Caki2 (cell line): Measurements from ENCODE around the gene CBFA2T2. TPM values are rescaled to one million over a fixed set of nuclear protein-coding genes. Genes with fewer than 3 reads are reported as not detected.
"Not testable (repeated sequence)": the region's sequence is repeated elsewhere in the genome, so short reads cannot be mapped to it uniquely, and the experiment has no call there.

Source experiments
- DNase-seq: peaks from one replicate; pipeline ENCODE4 v3.0.0-alpha.2; 2015; ENCODE audit warnings: low read depth
- in situ Hi-C: cut with HindIII; loops from 2 replicates; pipeline ENCODE4 v1.10.0; 2016; ENCODE audit warnings: low sequenced_read_pairs, low pct_unique_long_range_greater_than_20kb, mixed read lengths
- total RNA-seq: library from RNA; depleted of rRNA; stranded (reverse); fragments of >200 nt; shearing (Covaris generic); gene quantifications from 2 replicates; pipeline ENCODE4 v1.2.3, GENCODE V29; 2014; ENCODE audit warnings: low replicate concordance

CBFA2T2 gene
- total RNA-seq, 1 experiment from 2014 or later, result 56.1 TPM

DNA sequence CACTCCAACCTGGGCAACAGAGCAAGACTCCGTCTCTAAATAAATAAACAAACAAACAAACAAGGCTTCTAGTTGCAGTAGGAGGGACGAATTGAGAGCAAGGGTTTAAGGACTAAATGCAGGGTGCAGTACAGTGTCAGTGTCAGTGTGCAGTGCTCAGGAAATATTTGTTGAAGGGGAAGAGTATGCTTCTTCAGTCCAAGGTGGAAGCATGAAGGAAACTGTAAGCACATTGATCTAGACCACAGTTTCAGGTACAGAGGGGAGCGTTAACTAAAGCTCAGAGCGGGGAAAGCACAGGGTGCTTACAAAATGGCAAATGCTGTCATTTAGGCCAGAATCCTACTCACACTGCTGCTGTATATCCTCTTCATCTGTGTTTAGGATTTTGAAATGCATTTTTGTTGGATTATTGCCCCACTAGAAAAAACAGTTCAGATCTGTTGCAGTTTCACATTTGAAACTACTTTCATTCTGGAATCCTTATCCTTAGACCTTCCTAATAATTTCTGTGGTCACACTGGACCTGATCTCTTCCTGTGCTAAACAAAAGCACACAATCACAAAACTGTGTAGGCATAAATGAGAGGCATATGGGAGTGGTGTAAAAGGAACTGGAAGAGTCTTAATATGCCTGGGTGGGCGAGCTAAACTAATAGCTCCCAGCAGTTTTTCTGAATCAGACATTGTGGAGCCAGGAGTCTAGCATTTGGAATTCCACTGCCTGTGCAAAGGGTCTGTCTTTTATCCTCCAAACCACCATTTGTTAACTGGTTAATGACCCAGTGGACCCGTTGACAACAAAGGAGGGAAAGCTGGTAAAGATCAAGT is 41.4 kb downstream of the CBFA2T2 start:
- DNase-seq, result peak; percentile 76

DNA sequence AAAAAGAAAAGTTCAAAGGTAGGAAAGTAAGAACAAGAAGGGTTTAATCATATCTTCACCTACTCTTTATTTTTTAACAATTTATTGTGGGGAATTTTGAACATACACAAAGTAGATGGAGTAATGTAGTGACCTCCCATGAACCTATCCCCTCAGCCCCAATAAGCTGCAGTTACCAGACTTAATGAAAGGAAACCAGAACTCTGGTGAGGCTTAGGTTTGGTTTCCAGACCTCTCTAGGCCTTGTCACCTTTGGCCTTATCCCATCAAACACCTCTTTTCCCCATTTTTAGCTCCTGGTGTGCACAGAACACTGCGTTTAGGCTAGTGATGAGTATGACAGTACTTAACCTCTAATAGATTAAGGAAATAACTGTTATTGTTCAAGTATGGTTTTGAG is 42.0 kb downstream of the CBFA2T2 start:
- in situ Hi-C loops, result no loop called here
- DNase-seq, result no peak

More for the DNA sequence above, 41.4 kb downstream of the CBFA2T2 start:
- in situ Hi-C loops, result no loop called here

DNA sequence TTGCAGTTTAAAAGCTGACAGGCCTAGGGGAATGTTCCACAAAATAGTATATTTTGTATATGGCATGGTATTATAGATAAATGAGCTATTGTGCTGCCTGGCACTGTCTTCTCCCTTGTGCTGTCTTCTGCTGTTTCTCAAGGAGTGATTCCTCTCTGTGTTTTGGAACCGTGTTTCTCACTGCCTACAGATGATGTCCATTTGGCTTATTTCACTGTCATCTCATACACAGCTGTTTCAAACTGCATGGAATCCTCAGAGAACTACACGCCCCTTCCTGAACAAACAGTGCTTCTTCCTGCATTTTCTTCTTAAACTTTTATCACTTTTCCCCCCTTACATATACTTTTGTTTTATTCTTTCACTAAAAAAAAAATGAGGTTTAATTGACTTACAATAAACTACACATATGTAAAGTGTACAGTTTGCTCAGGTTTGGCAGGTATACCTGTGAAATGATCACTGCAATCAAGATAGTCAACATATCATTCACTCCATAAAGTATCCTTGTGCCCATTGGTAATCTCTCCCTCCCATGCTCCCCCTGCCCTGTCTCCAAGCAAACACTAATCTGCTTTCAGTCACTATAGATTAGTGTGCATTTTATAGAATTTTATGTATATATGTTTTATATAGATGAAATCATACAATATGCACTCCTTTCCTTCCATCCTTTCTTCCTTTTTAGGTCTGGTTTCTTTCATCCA is 43.0 kb downstream of the CBFA2T2 start:
- in situ Hi-C loops, result no loop called here
- no peak for DNase-seq

DNA sequence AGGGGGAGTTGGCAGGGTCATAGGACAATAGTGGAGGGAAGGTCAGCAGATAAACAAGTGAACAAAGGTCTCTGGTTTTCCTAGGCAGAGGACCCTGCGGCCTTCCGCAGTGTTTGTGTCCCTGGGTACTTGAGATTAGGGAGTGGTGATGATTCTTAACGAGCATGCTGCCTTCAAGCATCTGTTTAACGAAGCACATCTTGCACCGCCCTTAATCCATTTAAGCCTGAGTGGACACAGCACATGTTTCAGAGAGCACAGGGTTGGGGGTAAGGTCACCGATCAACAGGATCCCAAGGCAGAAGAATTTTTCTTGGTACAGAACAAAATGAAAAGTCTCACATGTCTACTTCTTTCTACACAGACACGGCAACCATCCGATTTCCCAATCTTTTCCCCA is 45.8 kb downstream of the CBFA2T2 start:
- DNase-seq, in situ Hi-C loops: not testable (repeated sequence)

DNA sequence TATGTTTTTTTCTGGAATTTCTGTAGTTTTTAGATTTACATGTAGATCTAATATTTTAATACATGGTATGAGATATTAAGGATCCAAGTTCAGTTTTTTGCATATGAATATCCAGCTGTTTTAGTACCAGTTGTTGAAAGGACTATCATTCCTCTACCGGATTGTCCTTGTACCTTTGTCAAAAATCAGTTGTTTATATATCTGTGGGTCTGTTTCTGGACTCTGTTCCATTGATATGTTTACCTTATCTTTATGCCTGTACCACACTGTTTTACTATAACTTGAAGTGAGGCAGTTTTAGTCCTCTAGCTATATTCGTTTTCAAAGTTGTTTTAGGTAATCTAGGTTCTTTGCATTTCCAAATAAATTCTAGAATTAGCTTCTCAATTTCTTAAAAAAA is 47.7 kb downstream of the CBFA2T2 start:
- in situ Hi-C loops, result no loop called here
- no peak for DNase-seq

- peak; percentile 79 for DNase-seq
- in situ Hi-C loops, result no loop called here
Measured at GRCh38 chr20:33539129-33539528, 49.2 kb downstream of the CBFA2T2 start.

- DNase-seq, result no peak
- in situ Hi-C loops, result no loop called here
Measured at GRCh38 chr20:33540427-33540826, 50.5 kb downstream of the CBFA2T2 start.

GRCh38 chr20:33541074-33541473 is 51.2 kb downstream of the CBFA2T2 start:
- in situ Hi-C loops, result no loop called here
- no peak for DNase-seq

DNA sequence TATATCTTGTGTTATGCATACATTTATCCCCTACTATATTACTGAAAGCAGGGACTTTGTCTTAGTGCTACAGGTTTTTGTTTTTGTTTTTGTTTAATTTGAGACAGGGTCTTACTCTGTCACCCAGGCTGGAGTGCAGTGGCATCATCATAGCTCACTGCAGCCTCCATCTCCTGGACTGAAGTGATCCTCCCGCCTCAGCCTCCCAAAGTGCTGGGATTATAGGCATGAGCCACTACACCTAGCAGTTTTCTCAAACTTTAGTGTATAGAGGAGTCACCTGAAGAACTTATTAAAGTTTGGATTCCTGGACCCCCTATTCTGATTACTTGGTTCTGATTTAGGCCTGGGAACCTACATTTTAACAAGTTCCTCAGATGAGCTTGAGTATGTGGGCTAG is 51.9 kb downstream of the CBFA2T2 start:
- in situ Hi-C loops, result no loop called here
- no peak for DNase-seq

- DNase-seq, result no peak
- in situ Hi-C loops, result no loop called here
Measured at GRCh38 chr20:33545763-33546162, 55.9 kb downstream of the CBFA2T2 start.

DNA sequence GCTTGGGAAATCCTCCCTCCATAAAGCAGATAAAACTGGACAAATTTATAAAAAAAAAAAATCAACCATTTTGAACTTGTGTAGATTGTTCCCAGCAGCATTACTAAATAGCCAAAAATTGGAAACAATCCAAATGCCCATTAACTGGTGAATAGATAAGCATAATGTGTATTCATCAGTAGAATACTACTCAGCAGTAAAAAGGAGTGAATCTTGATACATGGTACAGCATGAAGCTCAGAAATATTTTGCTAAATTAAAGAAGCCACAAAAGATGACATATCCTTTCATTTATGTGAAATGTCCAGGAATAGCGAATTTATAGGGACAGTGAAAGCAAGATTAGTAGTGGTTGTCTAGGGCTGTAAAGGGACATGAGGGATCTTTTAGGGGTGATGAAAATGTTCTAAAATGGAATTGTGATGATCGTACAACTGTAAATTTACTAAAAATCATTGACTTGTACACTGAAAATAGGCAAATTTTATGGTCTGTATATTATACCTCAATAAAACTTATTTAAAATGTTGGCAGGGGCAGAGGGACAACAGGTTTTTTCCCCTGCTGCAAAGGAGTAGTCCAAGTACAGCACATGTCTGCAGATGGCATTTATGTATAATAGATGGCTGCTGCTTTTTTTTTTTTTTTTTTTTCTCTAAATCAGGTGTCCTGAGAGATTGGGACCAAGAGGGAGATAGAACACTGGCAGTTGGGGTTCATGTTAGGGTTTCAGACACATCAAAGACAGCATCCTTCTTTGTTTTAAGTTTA is 59.5 kb downstream of the CBFA2T2 start:
- no peak for DNase-seq
- in situ Hi-C loops, result no loop called here

DNA sequence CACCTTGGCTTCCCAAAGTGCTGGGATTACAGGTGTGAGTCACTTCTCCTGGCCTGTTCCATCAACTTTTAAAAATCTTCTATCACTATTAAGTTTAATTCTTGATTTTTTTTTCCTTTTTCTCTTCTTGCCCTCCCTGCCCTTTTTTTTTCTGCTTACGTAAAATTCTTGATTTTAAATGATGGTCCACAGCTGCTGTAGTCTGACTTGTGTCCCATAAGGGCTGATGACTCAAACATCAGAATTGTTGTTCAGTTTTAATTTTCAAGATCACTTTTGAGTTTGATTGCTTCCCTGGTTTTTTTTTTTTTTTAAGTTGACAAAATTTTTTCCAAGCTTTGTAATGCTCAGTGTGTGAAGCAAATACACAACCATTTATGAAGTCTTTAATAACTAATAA is 61.9 kb downstream of the CBFA2T2 start:
- DNase-seq, result no peak
- in situ Hi-C loops, result no loop called here

- no peak for DNase-seq
- in situ Hi-C loops, result no loop called here
Measured at GRCh38 chr20:33552519-33552918, 62.6 kb downstream of the CBFA2T2 start.

- in situ Hi-C loops, result no loop called here
- DNase-seq, result no peak
Measured at GRCh38 chr20:33553516-33553915, 63.6 kb downstream of the CBFA2T2 start.

- peak; percentile 96 for DNase-seq
- in situ Hi-C loops, result no loop called here
Measured at GRCh38 chr20:33554914-33555420, 65.1 kb downstream of the CBFA2T2 start.

GRCh38 chr20:33555755-33556154 is 65.9 kb downstream of the CBFA2T2 start:
- no peak for DNase-seq
- in situ Hi-C loops, result no loop called here

DNA sequence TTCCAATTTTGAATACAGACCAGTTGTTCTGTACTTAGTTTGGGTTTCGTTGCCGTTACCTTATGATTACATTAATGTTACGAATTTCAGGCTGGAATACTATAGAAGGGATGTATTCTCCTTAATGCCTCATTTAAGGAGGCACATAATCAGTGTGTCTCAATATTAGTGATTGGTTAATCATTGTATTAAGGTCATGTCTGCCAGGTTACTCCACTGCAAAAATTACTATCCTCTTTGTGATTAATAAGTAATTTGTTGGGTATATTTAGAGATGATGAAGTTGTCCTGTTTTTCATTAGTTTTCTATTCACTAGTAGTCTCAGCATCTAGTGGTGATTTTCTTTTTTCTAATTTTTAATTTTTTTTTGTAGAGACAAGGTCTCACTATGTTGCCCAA is 66.3 kb downstream of the CBFA2T2 start:
- in situ Hi-C loops, result no loop called here
- no peak for DNase-seq

- DNase-seq, result no peak
- in situ Hi-C loops, result no loop called here
Measured at GRCh38 chr20:33558348-33559144, 68.7 kb downstream of the CBFA2T2 start.
